HEK293 (cell line): ENCODE results near the gene MME.

Experiments used
- KLF1 ChIP-seq: fragments of 450-650 bp; formaldehyde crosslinking; IDR thresholded peaks from 2 replicates; pipeline ENCODE4 v1.5.1; 2016; ENCODE audit warnings: missing biosample characterization, missing genetic modification characterization
- KLF9 ChIP-seq: fragments of 450-650 bp; formaldehyde crosslinking; IDR thresholded peaks from 2 replicates; pipeline ENCODE4 v1.5.1; 2016; ENCODE audit warnings: missing biosample characterization, missing genetic modification characterization, low read depth
- ZNF10 ChIP-seq: fragments of 450-650 bp; formaldehyde crosslinking; IDR thresholded peaks from 2 replicates; pipeline ENCODE4 v1.5.1; 2017; ENCODE audit warnings: missing biosample characterization, missing genetic modification characterization
- ZNF140 ChIP-seq: fragments of 450-650 bp; formaldehyde crosslinking; IDR thresholded peaks from 2 replicates; pipeline ENCODE4 v1.5.1; 2016; ENCODE audit warnings: missing biosample characterization, missing genetic modification characterization
- ZNF184 ChIP-seq: fragments of 450-650 bp; IDR thresholded peaks from 2 replicates; pipeline ENCODE4 v1.5.1; 2018; ENCODE audit warnings: missing biosample characterization, mild to moderate bottlenecking, missing genetic modification characterization
- ZNF274 ChIP-seq, 2 experiments: fragments of 200-500 bp in 1 of 2; fragments of 450-650 bp in 1 of 2; sonication (Bioruptor generic) in 1 of 2; formaldehyde crosslinking in 1 of 2; IDR thresholded peaks; 2 replicates each; pipeline versions ENCODE4 v1.5.1 to v1.6.1; 2014 to 2016; ENCODE audit warnings: borderline replicate concordance in 1 of 2, inconsistent platforms in 1 of 2, low read length in 1 of 2, missing biosample characterization in 1 of 2, missing genetic modification characterization in 1 of 2
- ZNF571 ChIP-seq: fragments of 450-650 bp; formaldehyde crosslinking; IDR thresholded peaks from 2 replicates; pipeline ENCODE4 v1.5.0; 2017; ENCODE audit warnings: missing biosample characterization, missing genetic modification characterization
- ZNF785 ChIP-seq: fragments of 450-650 bp; formaldehyde crosslinking; IDR thresholded peaks from 2 replicates; pipeline ENCODE4 v1.5.1; 2016; ENCODE audit warnings: missing biosample characterization, missing genetic modification characterization
- ZNF830 ChIP-seq: fragments of 450-650 bp; IDR thresholded peaks from 2 replicates; pipeline ENCODE4 v1.5.0; 2018; ENCODE audit warnings: missing biosample characterization, missing genetic modification characterization, low read depth, mild to moderate bottlenecking, moderate library complexity
- TF ChIP-seq, protein P1 (sequence below): fragments of 450-650 bp; formaldehyde crosslinking; IDR thresholded peaks from 2 replicates; pipeline ENCODE4 v1.5.1; 2016; ENCODE audit warnings: missing biosample characterization, missing genetic modification characterization
- TF ChIP-seq, protein P2 (sequence below): fragments of 450-650 bp; formaldehyde crosslinking; IDR thresholded peaks from 2 replicates; pipeline ENCODE4 v1.5.1; 2016; ENCODE audit warnings: missing biosample characterization, missing genetic modification characterization
- TF ChIP-seq, protein P3 (sequence below): fragments of 450-650 bp; formaldehyde crosslinking; IDR thresholded peaks from 2 replicates; pipeline ENCODE4 v1.5.1; 2016; ENCODE audit warnings: missing biosample characterization, missing genetic modification characterization

DNA sequence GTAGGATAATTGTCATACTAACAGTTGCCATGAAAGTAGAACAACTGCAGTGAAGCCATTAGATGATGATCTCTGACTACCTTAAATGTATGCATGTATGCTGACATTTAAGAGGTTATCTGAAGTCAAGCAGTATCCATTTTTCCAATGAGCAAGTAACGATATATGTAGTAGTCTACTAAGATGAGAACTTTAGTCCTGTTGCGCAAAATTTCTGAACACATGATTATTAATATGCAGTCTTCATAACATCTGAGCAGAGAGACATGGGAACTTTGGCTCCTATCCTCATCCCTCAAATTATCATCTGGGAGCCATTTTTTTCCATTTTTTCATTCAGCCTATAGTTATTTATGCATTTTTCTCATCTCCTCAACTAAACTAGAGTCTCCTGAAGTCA is 79.2 kb downstream of the MME start:
- TF ChIP-seq KLF9 (tag by site-specific recombination) (no peak), ZNF184 (tag by site-specific recombination) (no peak), KLF1 (tag by site-specific recombination) (no peak), ZNF830 (tag by site-specific recombination) (no peak), ZNF785 (tag by site-specific recombination) (no peak), ZNF274 (IDR thresholded peaks at IDR 0.05; ENCODE audit: low read length) (no peak), ZNF274 (tag by site-specific recombination; IDR thresholded peaks at IDR 0.05; ENCODE audit: borderline replicate concordance) (no peak), ZNF571 (no peak), ZNF10 (tag by site-specific recombination) (no peak), ZNF140 (tag by site-specific recombination) (no peak)
- TF ChIP-seq, protein P1, sequence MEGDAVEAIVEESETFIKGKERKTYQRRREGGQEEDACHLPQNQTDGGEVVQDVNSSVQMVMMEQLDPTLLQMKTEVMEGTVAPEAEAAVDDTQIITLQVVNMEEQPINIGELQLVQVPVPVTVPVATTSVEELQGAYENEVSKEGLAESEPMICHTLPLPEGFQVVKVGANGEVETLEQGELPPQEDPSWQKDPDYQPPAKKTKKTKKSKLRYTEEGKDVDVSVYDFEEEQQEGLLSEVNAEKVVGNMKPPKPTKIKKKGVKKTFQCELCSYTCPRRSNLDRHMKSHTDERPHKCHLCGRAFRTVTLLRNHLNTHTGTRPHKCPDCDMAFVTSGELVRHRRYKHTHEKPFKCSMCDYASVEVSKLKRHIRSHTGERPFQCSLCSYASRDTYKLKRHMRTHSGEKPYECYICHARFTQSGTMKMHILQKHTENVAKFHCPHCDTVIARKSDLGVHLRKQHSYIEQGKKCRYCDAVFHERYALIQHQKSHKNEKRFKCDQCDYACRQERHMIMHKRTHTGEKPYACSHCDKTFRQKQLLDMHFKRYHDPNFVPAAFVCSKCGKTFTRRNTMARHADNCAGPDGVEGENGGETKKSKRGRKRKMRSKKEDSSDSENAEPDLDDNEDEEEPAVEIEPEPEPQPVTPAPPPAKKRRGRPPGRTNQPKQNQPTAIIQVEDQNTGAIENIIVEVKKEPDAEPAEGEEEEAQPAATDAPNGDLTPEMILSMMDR (tag by site-specific recombination): no peak
- TF ChIP-seq, protein P2, sequence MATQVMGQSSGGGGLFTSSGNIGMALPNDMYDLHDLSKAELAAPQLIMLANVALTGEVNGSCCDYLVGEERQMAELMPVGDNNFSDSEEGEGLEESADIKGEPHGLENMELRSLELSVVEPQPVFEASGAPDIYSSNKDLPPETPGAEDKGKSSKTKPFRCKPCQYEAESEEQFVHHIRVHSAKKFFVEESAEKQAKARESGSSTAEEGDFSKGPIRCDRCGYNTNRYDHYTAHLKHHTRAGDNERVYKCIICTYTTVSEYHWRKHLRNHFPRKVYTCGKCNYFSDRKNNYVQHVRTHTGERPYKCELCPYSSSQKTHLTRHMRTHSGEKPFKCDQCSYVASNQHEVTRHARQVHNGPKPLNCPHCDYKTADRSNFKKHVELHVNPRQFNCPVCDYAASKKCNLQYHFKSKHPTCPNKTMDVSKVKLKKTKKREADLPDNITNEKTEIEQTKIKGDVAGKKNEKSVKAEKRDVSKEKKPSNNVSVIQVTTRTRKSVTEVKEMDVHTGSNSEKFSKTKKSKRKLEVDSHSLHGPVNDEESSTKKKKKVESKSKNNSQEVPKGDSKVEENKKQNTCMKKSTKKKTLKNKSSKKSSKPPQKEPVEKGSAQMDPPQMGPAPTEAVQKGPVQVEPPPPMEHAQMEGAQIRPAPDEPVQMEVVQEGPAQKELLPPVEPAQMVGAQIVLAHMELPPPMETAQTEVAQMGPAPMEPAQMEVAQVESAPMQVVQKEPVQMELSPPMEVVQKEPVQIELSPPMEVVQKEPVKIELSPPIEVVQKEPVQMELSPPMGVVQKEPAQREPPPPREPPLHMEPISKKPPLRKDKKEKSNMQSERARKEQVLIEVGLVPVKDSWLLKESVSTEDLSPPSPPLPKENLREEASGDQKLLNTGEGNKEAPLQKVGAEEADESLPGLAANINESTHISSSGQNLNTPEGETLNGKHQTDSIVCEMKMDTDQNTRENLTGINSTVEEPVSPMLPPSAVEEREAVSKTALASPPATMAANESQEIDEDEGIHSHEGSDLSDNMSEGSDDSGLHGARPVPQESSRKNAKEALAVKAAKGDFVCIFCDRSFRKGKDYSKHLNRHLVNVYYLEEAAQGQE (tag by site-specific recombination): no peak
- TF ChIP-seq, protein P3, sequence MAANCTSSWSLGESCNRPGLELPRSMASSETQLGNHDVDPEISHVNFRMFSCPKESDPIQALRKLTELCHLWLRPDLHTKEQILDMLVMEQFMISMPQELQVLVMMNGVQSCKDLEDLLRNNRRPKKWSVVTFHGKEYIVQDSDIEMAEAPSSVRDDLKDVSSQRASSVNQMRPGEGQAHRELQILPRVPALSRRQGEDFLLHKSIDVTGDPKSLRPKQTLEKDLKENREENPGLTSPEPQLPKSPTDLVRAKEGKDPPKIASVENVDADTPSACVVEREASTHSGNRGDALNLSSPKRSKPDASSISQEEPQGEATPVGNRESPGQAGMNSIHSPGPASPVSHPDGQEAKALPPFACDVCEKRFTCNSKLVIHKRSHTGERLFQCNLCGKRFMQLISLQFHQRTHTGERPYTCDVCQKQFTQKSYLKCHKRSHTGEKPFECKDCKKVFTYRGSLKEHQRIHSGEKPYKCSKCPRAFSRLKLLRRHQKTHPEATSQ: no peak
